Measurements from ENCODE around the gene FGG.

DNA sequence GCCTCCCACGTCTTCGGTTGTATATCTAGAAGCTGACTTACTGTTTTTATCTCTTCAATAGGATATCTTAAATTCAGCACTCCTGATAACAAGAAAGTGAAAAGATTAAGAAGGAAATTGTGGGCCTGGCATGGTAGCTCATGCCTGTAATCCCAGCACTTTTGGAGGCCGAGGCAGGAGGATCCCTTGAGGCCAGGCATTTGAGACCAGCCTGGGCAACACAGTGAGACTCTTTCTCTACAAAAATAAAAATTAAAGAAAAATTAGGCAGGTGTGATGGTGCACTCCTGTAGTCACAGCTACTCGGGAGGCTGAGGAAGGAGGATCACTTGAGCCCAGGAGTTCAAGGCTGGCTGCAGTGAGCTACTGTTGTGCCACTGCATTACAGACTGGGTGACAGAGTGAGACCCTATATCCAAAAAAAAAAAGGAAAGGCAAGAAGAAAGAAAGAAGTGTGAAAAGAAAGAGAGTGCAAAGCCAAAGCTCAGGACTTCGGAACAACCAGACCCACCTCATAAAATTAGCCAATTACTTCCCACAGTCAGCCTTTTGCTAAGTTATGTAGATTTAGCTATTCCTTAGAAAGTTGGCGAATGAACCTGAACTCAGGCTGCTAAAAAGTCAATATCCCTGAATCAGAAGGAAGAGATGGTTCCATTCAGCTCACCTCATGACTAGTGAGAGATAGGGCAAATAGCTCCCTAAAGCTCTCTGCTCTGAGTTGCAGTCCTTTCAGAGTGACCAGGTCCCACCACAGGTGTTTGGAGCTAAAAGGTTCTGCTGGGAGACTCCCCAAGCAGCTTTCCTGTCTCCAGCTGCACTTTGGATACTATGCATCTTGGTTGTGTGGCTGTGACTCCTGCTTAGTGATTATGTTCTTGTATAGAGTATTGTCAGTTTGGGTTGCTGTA lies 9.2 kb downstream of the FGG start:
- TF ChIP-seq, protein P1, sequence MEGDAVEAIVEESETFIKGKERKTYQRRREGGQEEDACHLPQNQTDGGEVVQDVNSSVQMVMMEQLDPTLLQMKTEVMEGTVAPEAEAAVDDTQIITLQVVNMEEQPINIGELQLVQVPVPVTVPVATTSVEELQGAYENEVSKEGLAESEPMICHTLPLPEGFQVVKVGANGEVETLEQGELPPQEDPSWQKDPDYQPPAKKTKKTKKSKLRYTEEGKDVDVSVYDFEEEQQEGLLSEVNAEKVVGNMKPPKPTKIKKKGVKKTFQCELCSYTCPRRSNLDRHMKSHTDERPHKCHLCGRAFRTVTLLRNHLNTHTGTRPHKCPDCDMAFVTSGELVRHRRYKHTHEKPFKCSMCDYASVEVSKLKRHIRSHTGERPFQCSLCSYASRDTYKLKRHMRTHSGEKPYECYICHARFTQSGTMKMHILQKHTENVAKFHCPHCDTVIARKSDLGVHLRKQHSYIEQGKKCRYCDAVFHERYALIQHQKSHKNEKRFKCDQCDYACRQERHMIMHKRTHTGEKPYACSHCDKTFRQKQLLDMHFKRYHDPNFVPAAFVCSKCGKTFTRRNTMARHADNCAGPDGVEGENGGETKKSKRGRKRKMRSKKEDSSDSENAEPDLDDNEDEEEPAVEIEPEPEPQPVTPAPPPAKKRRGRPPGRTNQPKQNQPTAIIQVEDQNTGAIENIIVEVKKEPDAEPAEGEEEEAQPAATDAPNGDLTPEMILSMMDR (IDR thresholded peaks at IDR 0.05): no peak
- TF ChIP-seq POLR2A (IDR thresholded peaks at IDR 0.05): no peak

Data from testis (tissue), 2 donors.